Gastrocnemius medialis (tissue), 4 donors: ENCODE data around the gene ADAP1. TPM values are rescaled to one million over a fixed set of nuclear protein-coding genes. Genes with fewer than 3 reads are reported as not detected.

Experiments used
- ATAC-seq, 2 donors: fragments of 150-250 bp; one replicate each; pipeline ENCODE4 v1.9.1; 2016
- DNase-seq, 2 donors: peaks; one replicate each; pipeline ENCODE4 v3.0.0-alpha.2; 2019
- H3K27ac ChIP-seq, 4 donors: fragments of 200-600 bp; sonication (generic); 1 replicate in 1 of 4; 2 replicates in 3 of 4; pipeline ENCODE4 v1.5.1; 2016 to 2018; ENCODE audit warnings: mild to moderate bottlenecking in 2 of 4, moderate library complexity in 1 of 4
- H3K27me3 ChIP-seq, 3 donors: fragments of 200-600 bp; sonication (generic) in 2 of 3; 1 replicate in 1 of 3; 2 replicates in 2 of 3; pipeline versions ENCODE4 v1.5.1 to v1.6.0; 2016 to 2019; ENCODE audit warnings: mild to moderate bottlenecking in 1 of 3, moderate library complexity in 1 of 3
- H3K36me3 ChIP-seq, 2 donors: fragments of 200-600 bp; sonication (generic) in 1 of 2; one replicate each; pipeline ENCODE4 v1.5.1; 2017 to 2018
- H3K4me1 ChIP-seq, 2 donors: fragments of 200-600 bp; sonication (generic) in 1 of 2; one replicate each; pipeline ENCODE4 v1.5.1; 2016 to 2017; ENCODE audit warnings: mild to moderate bottlenecking in 2 of 2
- H3K4me3 ChIP-seq, 4 donors: fragments of 200-600 bp; sonication (generic) in 3 of 4; 1 replicate in 1 of 4; 2 replicates in 3 of 4; pipeline ENCODE4 v1.5.1; 2016 to 2019; ENCODE audit warnings: mild to moderate bottlenecking in 2 of 4
- H3K9me3 ChIP-seq, 3 donors: fragments of 200-600 bp; sonication (generic) in 2 of 3; 1 replicate in 1 of 3; 2 replicates in 2 of 3; pipeline ENCODE4 v1.5.1; 2016 to 2019
- POLR2A ChIP-seq, 2 donors: fragments of 450-650 bp; IDR thresholded peaks; one replicate each; pipeline ENCODE4 v1.6.1; 2017; ENCODE audit warnings: antibody characterized with exemption in 2 of 2, mild to moderate bottlenecking in 2 of 2, moderate library complexity in 2 of 2
- in situ Hi-C, 4 donors: fragments of 200-750 bp; cut with MboI; loops; one replicate each; pipeline versions ENCODE4 v1.15.0 to v1.8.0; 2017; ENCODE audit warnings: low sequenced_read_pairs in 4 of 4
- intact Hi-C: fragments of 100-400 bp; cut with DNase I; formaldehyde crosslinking; loops from one replicate; pipeline ENCODE4 v1.15.1; 2023; ENCODE audit warnings: low total_unique reads
- total RNA-seq, 4 donors: library from RNA; depleted of rRNA; stranded (reverse); fragments of >200 nt; gene quantifications; one replicate each; pipeline versions ENCODE4 v1.1.0 to v1.2.3, GENCODE V29; 2016
- TF ChIP-seq, protein P1 (sequence below), 5 experiments: fragments of 450-650 bp in 3 of 5; fragments of 200-600 bp in 2 of 5; sonication (generic) in 2 of 5; IDR thresholded peaks in 4 of 5; conservative IDR thresholded peaks in 1 of 5; 1 replicate in 4 of 5; 2 replicates in 1 of 5; pipeline ENCODE4 v1.5.1; 2016 to 2019; ENCODE audit warnings: antibody characterized with exemption in 5 of 5, mild to moderate bottlenecking in 3 of 5, moderate library complexity in 3 of 5

ADAP1 gene
- total RNA-seq, 4 donors from 2014 or later, result 0.71 to 5.0 (median 1.1) TPM

DNA sequence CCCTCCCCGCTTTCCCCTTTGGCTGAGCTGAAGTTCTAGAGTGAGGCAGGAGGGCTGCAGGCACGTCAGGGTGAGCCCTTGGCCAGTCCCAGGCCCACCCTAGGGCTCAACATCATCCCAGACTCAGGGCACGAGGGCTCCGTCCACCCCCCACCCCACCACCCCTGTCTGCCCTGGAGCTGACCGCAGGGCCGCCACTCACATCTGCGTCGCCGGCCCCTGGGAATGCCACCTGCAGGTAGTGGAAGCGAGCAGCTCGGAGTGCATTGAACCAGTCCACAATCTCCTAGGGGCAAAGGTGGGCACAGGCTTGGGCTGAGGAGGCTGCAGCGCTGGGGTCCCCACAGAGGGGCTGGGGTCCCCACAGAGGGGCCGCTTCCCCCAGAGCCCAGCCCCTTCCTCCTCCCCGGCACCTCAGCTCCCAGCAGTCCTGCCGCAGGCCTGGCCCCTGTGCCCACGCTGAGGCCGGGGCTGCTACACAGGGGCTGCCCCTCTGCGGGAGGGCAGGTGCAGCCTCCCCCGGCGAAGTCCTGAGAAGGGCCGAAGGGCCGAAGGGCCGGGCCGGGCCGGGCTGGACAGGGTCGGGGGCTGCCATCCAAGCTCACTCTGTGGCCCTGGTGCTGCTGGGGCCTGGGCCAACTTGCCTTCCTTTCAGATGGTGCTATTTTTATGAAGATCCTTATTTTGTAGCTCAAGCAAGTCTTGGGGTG is 54.0 kb downstream of the ADAP1 start:
- in situ Hi-C loops (no loop called here), intact Hi-C loops (no loop called here)
- H3K9me3 ChIP-seq, result no peaks in the 10 kb centered on the region
- peaks cover 0 to 19% of the 10 kb centered on the region in 2 donors for H3K36me3 ChIP-seq
- ATAC-seq (no peak), DNase-seq (no peak)
- TF ChIP-seq, protein P1, sequence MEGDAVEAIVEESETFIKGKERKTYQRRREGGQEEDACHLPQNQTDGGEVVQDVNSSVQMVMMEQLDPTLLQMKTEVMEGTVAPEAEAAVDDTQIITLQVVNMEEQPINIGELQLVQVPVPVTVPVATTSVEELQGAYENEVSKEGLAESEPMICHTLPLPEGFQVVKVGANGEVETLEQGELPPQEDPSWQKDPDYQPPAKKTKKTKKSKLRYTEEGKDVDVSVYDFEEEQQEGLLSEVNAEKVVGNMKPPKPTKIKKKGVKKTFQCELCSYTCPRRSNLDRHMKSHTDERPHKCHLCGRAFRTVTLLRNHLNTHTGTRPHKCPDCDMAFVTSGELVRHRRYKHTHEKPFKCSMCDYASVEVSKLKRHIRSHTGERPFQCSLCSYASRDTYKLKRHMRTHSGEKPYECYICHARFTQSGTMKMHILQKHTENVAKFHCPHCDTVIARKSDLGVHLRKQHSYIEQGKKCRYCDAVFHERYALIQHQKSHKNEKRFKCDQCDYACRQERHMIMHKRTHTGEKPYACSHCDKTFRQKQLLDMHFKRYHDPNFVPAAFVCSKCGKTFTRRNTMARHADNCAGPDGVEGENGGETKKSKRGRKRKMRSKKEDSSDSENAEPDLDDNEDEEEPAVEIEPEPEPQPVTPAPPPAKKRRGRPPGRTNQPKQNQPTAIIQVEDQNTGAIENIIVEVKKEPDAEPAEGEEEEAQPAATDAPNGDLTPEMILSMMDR (IDR thresholded peaks at IDR 0.05 in 4 of 5, conservative IDR thresholded peaks at IDR 0.05 in 1 of 5), result no peak
- no peak for TF ChIP-seq POLR2A (IDR thresholded peaks at IDR 0.05)
- no peak overlapping the region for H3K27ac ChIP-seq
- H3K4me3 ChIP-seq, result no peak overlapping the region
- H3K4me1 ChIP-seq, result no peaks in the 10 kb centered on the region
- peaks cover 5 to 24% (median 16%) of the 10 kb centered on the region in 3 donors for H3K27me3 ChIP-seq

DNA sequence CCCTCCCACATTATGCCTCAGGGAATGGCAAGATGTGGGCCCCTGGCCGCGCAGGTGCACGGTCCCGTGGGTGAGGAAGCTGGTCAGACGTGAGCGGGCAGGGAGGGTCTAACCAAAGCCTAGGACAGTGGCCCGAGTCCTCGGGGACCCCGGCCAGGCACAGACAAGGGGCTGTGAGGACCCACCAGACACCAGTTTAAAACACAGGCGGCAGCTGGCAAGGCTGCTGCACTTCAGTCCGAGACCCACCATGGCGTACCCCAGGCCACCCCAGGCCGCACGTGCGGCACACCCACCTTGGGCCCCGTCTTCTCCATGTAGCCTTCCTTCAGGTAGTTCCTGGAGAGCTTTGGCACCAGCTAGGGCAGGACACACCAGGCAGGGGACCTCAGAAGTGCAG is 54.7 kb downstream of the ADAP1 start:
- no peak for ATAC-seq
- intact Hi-C loops, result no loop called here
- TF ChIP-seq, protein P1 (IDR thresholded peaks at IDR 0.05 in 4 of 5, conservative IDR thresholded peaks at IDR 0.05 in 1 of 5), result no peak
- TF ChIP-seq POLR2A (IDR thresholded peaks at IDR 0.05), result no peak
- Histone ChIP-seq H3K4me1 (no peaks in the 10 kb centered on the region), H3K36me3 (peaks cover 0 to 26% of the 10 kb centered on the region in 2 donors), H3K4me3 (no peak overlapping the region), H3K27me3 (peaks cover 5 to 24% (median 13%) of the 10 kb centered on the region in 3 donors), H3K9me3 (no peaks in the 10 kb centered on the region), H3K27ac (no peak overlapping the region)
- in situ Hi-C loops, result no loop called here
- DNase-seq, result no peak

DNA sequence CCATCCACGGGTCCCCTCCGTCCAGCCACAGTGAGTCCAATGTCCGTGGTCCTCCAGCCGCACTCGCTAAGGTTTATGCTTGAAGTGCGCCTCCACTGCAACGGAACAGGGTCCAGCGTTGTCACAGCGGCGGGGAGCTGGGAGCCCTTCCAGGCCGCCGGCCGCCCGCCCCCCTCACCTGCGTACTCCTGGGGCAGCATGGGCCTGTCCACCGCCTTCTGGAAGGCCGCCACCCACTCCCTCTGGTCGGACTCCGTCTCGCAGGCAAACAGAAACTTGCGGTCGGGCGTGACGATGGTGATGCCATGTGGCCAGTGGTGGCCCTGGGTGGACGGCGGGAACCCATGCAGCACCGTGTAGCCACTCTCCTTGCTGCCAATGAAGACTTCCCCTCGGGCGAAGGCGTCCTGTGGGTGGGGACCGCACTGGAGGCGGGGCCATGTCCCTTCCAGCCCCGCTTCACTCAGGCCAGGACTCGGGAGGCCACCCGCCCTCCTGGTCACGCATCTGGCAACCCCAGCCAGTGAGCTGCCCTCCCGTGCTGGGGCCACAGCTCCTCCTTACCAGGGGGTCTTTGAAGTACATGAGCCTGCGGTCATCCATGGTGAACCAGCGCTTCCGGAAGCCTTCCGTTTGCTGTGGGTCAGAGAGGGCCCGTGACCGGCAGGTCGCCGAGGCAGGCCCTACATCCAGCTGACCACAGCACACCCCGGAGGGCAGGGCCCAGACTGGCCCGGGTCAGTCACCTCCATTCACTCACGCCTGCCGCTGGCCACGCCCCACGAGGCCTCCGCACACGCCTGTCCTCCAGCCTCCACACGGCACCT is 55.4 kb downstream of the ADAP1 start:
- Histone ChIP-seq H3K27me3 (peaks cover 3 to 18% (median 6%) of the 10 kb centered on the region in 3 donors), H3K27ac (no peak overlapping the region), H3K9me3 (no peaks in the 10 kb centered on the region), H3K4me1 (no peaks in the 10 kb centered on the region), H3K36me3 (peaks cover 0 to 33% of the 10 kb centered on the region in 2 donors), H3K4me3 (no peak overlapping the region)
- in situ Hi-C loops, result no loop called here
- intact Hi-C loops, result no loop called here
- no peak for TF ChIP-seq POLR2A (IDR thresholded peaks at IDR 0.05)
- TF ChIP-seq, protein P1 (IDR thresholded peaks at IDR 0.05 in 4 of 5, conservative IDR thresholded peaks at IDR 0.05 in 1 of 5), result no peak
- ATAC-seq, result no peak
- no peak for DNase-seq

DNA sequence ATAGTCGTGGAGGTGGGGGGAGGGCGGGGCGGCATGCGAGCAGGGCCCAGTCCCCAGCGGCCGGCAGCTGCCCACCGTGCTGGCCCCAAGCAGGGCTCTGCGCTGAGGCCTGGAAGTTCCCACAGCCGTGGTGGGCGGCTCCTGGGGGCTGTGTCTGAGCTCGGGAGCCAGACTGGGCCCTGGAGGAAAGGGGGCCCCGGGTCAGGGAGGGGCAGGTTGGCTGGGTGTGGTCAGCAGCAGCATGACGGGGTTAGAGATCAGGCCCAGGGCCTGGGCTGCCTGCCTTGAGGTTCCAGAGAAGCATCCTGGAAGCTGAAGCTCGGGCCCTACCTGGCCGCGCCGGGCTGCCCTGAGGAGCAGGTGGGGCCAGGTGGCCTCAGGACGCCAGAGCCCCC is 56.0 kb downstream of the ADAP1 start:
- H3K27ac ChIP-seq, result no peak overlapping the region
- in situ Hi-C loops, result no loop called here
- H3K9me3 ChIP-seq, result no peaks in the 10 kb centered on the region
- intact Hi-C loops, result no loop called here
- peaks cover 0 to 12% (median 1%) of the 10 kb centered on the region in 3 donors for H3K27me3 ChIP-seq
- H3K4me1 ChIP-seq, result no peaks in the 10 kb centered on the region
- TF ChIP-seq, protein P1 (IDR thresholded peaks at IDR 0.05 in 4 of 5, conservative IDR thresholded peaks at IDR 0.05 in 1 of 5), result no peak
- no peak for TF ChIP-seq POLR2A (IDR thresholded peaks at IDR 0.05)
- no peak overlapping the region for H3K4me3 ChIP-seq
- ATAC-seq (no peak), DNase-seq (no peak)
- H3K36me3 ChIP-seq, result peaks cover 0 to 39% of the 10 kb centered on the region in 2 donors
